ENCODE data around the gene RPL5.

Gene RPL5

GRCh38 chr1:92858564-92859399 lies 26.9 kb downstream of the RPL5 start:
- DNase-seq: peak in 5 of 14 donors; percentile 7 to 77 (median 36)

GRCh38 chr1:92859400-92860039 lies 27.7 kb downstream of the RPL5 start:
- peak in 2 of 14 donors; percentile 53 to 63 for DNase-seq

- DNase-seq: no peak
Observed at GRCh38 chr1:92862605-92863004, 30.8 kb downstream of the RPL5 start.

- no peak for DNase-seq
Observed at GRCh38 chr1:92864131-92864530, 32.3 kb downstream of the RPL5 start.

GRCh38 chr1:92870591-92870990 lies 38.8 kb downstream of the RPL5 start:
- no peak for DNase-seq

GRCh38 chr1:92872719-92873118 lies 40.9 kb downstream of the RPL5 start:
- peak in 3 of 14 donors; percentile 32 to 40 (median 33) for DNase-seq

GRCh38 chr1:92874987-92875386 lies 43.1 kb downstream of the RPL5 start:
- no peak for DNase-seq

- DNase-seq: peak in 2 of 14 donors; percentile 17 to 33
Observed at GRCh38 chr1:92876351-92876750, 44.5 kb downstream of the RPL5 start.

GRCh38 chr1:92877081-92877711 lies 45.4 kb downstream of the RPL5 start:
- DNase-seq: peak in 2 of 14 donors; percentile 53 to 80

GRCh38 chr1:92877792-92878191 lies 46.0 kb downstream of the RPL5 start:
- DNase-seq: peak in 1 of 14 donors; percentile 72

- peak in 1 of 14 donors; percentile 30 for DNase-seq
Observed at GRCh38 chr1:92879316-92879968, 47.6 kb downstream of the RPL5 start.

GRCh38 chr1:92881391-92881790 lies 49.6 kb downstream of the RPL5 start:
- DNase-seq: no peak

GRCh38 chr1:92882819-92883218 lies 51.0 kb downstream of the RPL5 start:
- DNase-seq: no peak

- no peak for DNase-seq
Observed at GRCh38 chr1:92883297-92883696, 51.5 kb downstream of the RPL5 start.

GRCh38 chr1:92884195-92884594 lies 52.4 kb downstream of the RPL5 start:
- no peak for DNase-seq

- no peak for DNase-seq
Observed at GRCh38 chr1:92886886-92887419, 55.1 kb downstream of the RPL5 start.

GRCh38 chr1:92887465-92887864 lies 55.6 kb downstream of the RPL5 start:
- DNase-seq: no peak
